CD4-positive, alpha-beta T cell (primary cell): ENCODE results near the gene USP53. TPM values are rescaled to one million over a fixed set of nuclear protein-coding genes. Genes with fewer than 3 reads are reported as not detected.

Experiments
- ATAC-seq: fragments of 200-7000 bp; cut with Tn5 transposase; one replicate; pipeline ENCODE4 v1.10.0; 2022; ENCODE audit warnings: mild to moderate bottlenecking; ENCODE audit not compliant: poor library complexity
- CTCF ChIA-PET: fragments of 350-600 bp; sonication (Branson Sonifier 250); formaldehyde crosslinking; loops from one replicate; lab custom pipeline; 2021; ENCODE audit warnings: antibody characterized with exemption, inconsistent platforms; lab: Charles Lee
- POLR2A ChIA-PET: fragments of 350-600 bp; sonication (Branson Sonifier 250); formaldehyde crosslinking; loops from one replicate; lab custom pipeline; 2021; ENCODE audit warnings: antibody characterized with exemption, inconsistent platforms; lab: Charles Lee
- DNase-seq, 14 experiments: peaks; one replicate each; pipeline ENCODE4 v3.0.0-alpha.2; 2013 to 2020; ENCODE audit warnings: mixed read lengths in 2 of 14
- H3K27ac ChIP-seq, 2 donors: one replicate each; pipeline versions ENCODE4 v1.5.1 to v1.7.0; 2013; ENCODE audit warnings: low read length in 2 of 2, low read depth in 1 of 2, mild to moderate bottlenecking in 1 of 2
- H3K27me3 ChIP-seq, 2 experiments: 1 replicate in 1 of 2; 2 replicates in 1 of 2; pipeline versions ENCODE4 v1.6.1 to v1.7.0; 2013; ENCODE audit warnings: low read length in 2 of 2, control low read depth in 1 of 2, mild to moderate bottlenecking in 1 of 2, moderate library complexity in 1 of 2; ENCODE audit not compliant: insufficient read depth in 2 of 2, control insufficient read depth in 1 of 2
- H3K36me3 ChIP-seq: one replicate; pipeline ENCODE4 v1.6.1; 2013; ENCODE audit warnings: low read length, control low read depth; ENCODE audit not compliant: insufficient read depth
- H3K4me1 ChIP-seq: one replicate; pipeline ENCODE4 v1.6.1; 2013; ENCODE audit warnings: low read length, control low read depth; ENCODE audit not compliant: insufficient read depth
- H3K4me3 ChIP-seq: one replicate; pipeline ENCODE4 v1.5.1; 2013; ENCODE audit warnings: mild to moderate bottlenecking, low read length, moderate library complexity
- H3K9me3 ChIP-seq, 2 experiments: 1 replicate in 1 of 2; 2 replicates in 1 of 2; pipeline versions ENCODE4 v1.6.1 to v1.7.0; 2013; ENCODE audit warnings: low read length in 2 of 2, mild to moderate bottlenecking in 2 of 2, control low read depth in 1 of 2, moderate library complexity in 1 of 2; ENCODE audit not compliant: control insufficient read depth in 1 of 2, insufficient read depth in 1 of 2
- H3K27ac Mint-ChIP-seq: one replicate; pipeline ENCODE4 v1.8.0; 2020; ENCODE audit warnings: mixed read lengths
- H3K27me3 Mint-ChIP-seq: one replicate; pipeline ENCODE4 v1.8.0; 2021; ENCODE audit warnings: mixed read lengths
- H3K36me3 Mint-ChIP-seq: one replicate; pipeline ENCODE4 v1.8.0; 2021; ENCODE audit warnings: low read depth, mixed read lengths
- H3K4me1 Mint-ChIP-seq: one replicate; pipeline ENCODE4 v1.8.0; 2021; ENCODE audit warnings: low read depth, mixed read lengths
- H3K4me3 Mint-ChIP-seq: one replicate; pipeline ENCODE4 v1.8.0; 2020; ENCODE audit warnings: mild to moderate bottlenecking, mixed read lengths
- H3K9me3 Mint-ChIP-seq: one replicate; pipeline ENCODE4 v1.8.0; 2020; ENCODE audit warnings: mixed read lengths
- CTCF ChIP-seq: fragments of 200-600 bp; IDR thresholded peaks from one replicate; pipeline ENCODE4 v1.8.0; 2022; ENCODE audit warnings: antibody characterized with exemption, mild to moderate bottlenecking
- intact Hi-C, 2 experiments: fragments of 100-400 bp; cut with DNase I in 1 of 2; cut with micrococcal nuclease in 1 of 2; formaldehyde crosslinking; loops; one replicate each; pipeline versions ENCODE4 v1.15.1 to v1.9.0; 2023 to 2025; cut with DNase I, micrococcal nuclease
- total RNA-seq, 174 experiments: library from RNA in 2 of 174; stranded (reverse) in 2 of 174; gene quantifications; one replicate each; pipeline ENCODE4 v1.2.3 and lab custom pipeline; 2021 to 2026

Gene USP53
- total RNA-seq, 2 experiments from 2014 or later = 15.1 to 15.5 TPM

GRCh38 chr4:119238068-119238722 is 25.7 kb downstream of the USP53 start:
- ChIA-PET POLR2A (interaction anchor here (1.6 kb wide), 1 partner anchor 26 kb away, joined by 5 read pairs; the partner anchor contains the start of gene USP53), CTCF (interaction anchor here (1.8 kb wide), 1 partner anchor 26 kb away, joined by 5 read pairs; the partner anchor contains the start of gene USP53)
- ATAC-seq (no peak), DNase-seq (peak in 1 of 14 experiments; percentile 4)
- Histone ChIP-seq H3K27ac (no peak overlapping the region), H3K9me3 (no peaks in the 10 kb centered on the region), H3K36me3 (peaks cover 14% of the 10 kb centered on the region), H3K27me3 (no peaks in the 10 kb centered on the region), H3K4me3 (no peak overlapping the region), H3K4me1 (peaks cover 6% of the 10 kb centered on the region)
- Mint-ChIP-seq H3K27ac (peak overlapping the region; percentile 37), H3K36me3 (peaks cover 69% of the 10 kb centered on the region), H3K27me3 (no peaks in the 10 kb centered on the region), H3K4me3 (no peak overlapping the region), H3K9me3 (no peaks in the 10 kb centered on the region), H3K4me1 (peaks cover 37% of the 10 kb centered on the region)
- TF ChIP-seq CTCF = no peak
- intact Hi-C loops = no loop called here

GRCh38 chr4:119240128-119240527 is 27.6 kb downstream of the USP53 start:
- Histone ChIP-seq H3K27me3 (no peaks in the 10 kb centered on the region), H3K27ac (no peak overlapping the region), H3K4me3 (no peak overlapping the region), H3K36me3 (peaks cover 14% of the 10 kb centered on the region), H3K9me3 (no peaks in the 10 kb centered on the region), H3K4me1 (no peaks in the 10 kb centered on the region)
- H3K27me3 Mint-ChIP-seq = no peaks in the 10 kb centered on the region
- intact Hi-C loops = no loop called here
- no peak overlapping the region for H3K27ac Mint-ChIP-seq
- ATAC-seq = no peak
- no peak overlapping the region for H3K4me3 Mint-ChIP-seq
- H3K9me3 Mint-ChIP-seq = no peaks in the 10 kb centered on the region
- H3K36me3 Mint-ChIP-seq = peaks cover 68% of the 10 kb centered on the region
- no peak for DNase-seq
- H3K4me1 Mint-ChIP-seq = peaks cover 26% of the 10 kb centered on the region
- ChIA-PET POLR2A (no interaction called here), CTCF (interaction anchor here (1.8 kb wide), 1 partner anchor 28 kb away, joined by 5 read pairs; the partner anchor contains the start of gene USP53)
- no peak for TF ChIP-seq CTCF

- POLR2A ChIA-PET = interaction anchor here (1.5 kb wide), 1 partner anchor 28 kb away, joined by 5 read pairs; the partner anchor contains the start of gene USP53
- no peaks in the 10 kb centered on the region for H3K9me3 ChIP-seq
- ATAC-seq (no peak), DNase-seq (no peak)
- peaks cover 25% of the 10 kb centered on the region for H3K4me1 Mint-ChIP-seq
- CTCF ChIA-PET = no interaction called here
- no peak overlapping the region for H3K27ac ChIP-seq
- no peaks in the 10 kb centered on the region for H3K9me3 Mint-ChIP-seq
- TF ChIP-seq CTCF = no peak
- H3K36me3 Mint-ChIP-seq = peaks cover 68% of the 10 kb centered on the region
- no peak overlapping the region for H3K27ac Mint-ChIP-seq
- intact Hi-C loops = no loop called here
- no peaks in the 10 kb centered on the region for H3K4me1 ChIP-seq
- no peaks in the 10 kb centered on the region for H3K27me3 Mint-ChIP-seq
- no peak overlapping the region for H3K4me3 ChIP-seq
- H3K36me3 ChIP-seq = peaks cover 12% of the 10 kb centered on the region
- H3K4me3 Mint-ChIP-seq = no peak overlapping the region
- H3K27me3 ChIP-seq = no peaks in the 10 kb centered on the region
Measured at GRCh38 chr4:119240568-119240967, 28.1 kb downstream of the USP53 start.
